Suppressor macrophage treated with lipopolysaccharide for 1 hour (primary cell): Measurements from ENCODE around the gene SNX11.

Experiments used
- DNase-seq, 3 donors: peaks; one replicate each; pipeline ENCODE4 v3.0.0-alpha.2; 2020 to 2022

SNX11 gene

GRCh38 chr17:48162946-48163506, 55.5 kb downstream of the SNX11 start:
- DNase-seq: peak in 2 of 3 donors; percentile 3 to 24

GRCh38 chr17:48163809-48164208, 56.2 kb downstream of the SNX11 start:
- DNase-seq: no peak

- no peak for DNase-seq
These were observed 62.4 kb downstream of the SNX11 start for GRCh38 chr17:48169926-48170325.
